Fibroblast of skin of left biceps (primary cell): ENCODE measurements around the gene TCP11.
A peak's percentile ranks its signal among the peaks of the same experiment; 100 is the strongest.

ENCODE experiments used
- DNase-seq, 2 experiments: peaks; one replicate each; pipeline ENCODE4 v3.0.0-alpha.2; 2013; ENCODE audit warnings: low read depth in 2 of 2

The TCP11 gene

DNA sequence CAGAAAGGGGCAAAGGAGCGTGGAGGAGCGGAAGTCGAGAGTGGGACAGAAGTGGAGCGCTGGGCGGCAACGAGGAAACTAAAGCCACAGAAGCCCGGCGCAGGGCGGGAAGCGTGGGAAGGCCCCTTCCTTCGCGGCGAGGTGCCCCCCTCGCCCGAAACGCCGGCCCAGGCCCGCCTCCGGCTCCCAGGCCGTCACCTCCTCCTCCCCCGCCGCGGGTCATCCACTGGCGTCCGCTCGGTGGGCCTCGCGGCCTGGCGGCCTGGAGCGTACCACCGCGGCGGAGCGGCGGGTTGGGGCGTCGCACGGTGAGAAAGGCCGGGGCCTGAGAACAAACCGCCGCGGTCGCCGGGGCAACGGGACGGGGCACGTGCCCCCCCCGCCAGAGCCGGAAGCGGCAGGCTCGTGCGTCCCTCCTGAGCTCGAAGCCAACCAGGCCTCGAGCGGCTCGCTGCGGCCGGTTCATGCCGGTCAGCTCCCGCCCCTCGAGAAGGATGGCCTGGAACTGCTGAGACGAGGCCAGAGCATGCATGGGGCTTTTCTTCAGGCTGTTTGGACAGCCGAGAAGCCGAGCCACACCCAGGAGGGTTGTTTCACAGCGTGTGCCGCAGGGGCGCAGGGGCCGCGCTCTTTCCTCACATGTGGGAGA lies at the start of gene TCP11:
Gene TCP11 (minus strand): TSS at position 333 of the 649 bp plus-strand sequence. CDS start 469 bp downstream, outside the sequence.
- no peak for DNase-seq

DNA sequence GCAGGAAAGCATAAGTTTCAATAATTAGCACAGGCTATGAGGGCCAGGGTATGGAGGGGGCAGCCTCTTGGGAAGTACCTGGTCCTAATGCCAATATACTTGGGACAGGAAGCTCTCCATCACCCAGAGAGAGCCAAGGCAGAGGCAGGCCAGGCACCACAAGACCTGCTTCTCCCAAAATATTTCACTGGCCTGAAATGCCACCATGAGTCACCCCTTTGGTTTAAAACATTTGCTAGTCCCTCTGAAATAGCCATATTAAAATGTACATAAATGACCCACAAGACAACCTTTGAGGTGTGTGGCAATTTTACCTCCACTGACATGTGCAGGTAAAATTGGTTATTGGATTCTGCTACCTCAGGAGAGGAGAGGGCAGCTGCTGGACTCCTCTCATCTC lies 49.2 kb upstream of the TCP11 start:
- no peak for DNase-seq

DNA sequence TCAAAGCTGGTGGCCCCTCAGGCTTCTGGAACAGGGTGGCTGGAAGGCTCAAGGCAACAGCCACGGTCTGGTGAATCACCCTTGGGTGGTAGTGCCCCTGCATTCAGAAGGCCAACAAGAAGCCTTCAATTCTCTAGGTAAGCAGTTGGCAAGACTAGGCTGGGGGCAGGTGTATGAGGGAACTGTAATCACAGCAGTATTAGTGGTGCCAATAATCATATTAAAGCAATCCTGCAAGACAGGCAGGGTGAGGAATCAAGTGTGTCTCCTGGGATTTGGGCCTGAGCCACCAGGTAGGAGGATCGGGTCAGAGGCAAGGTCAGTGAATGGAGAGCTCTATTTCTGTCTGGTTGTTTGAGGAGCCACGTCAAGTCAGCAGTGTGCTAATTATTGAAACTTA lies 47.7 kb upstream of the TCP11 start:
- DNase-seq, result no peak

DNA sequence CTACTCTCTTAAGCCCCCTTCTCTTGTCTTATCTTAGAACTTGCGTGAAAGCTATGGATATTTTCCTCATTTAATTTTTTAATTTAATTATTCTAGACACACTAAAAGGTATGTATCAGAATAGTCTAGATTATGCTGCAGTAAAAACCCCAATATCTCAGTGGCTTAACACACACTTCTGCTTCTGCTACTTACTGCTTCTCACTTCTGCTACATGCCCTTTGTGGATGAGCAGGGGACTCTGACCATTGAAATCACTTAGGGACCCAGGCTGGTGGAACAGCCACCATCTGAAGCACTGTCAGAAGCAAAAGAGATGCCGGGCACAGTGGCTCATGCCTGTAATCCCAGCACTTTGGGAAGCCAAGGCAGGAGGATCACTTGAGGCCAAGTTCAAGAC lies 45.4 kb upstream of the TCP11 start:
- DNase-seq, result no peak

DNA sequence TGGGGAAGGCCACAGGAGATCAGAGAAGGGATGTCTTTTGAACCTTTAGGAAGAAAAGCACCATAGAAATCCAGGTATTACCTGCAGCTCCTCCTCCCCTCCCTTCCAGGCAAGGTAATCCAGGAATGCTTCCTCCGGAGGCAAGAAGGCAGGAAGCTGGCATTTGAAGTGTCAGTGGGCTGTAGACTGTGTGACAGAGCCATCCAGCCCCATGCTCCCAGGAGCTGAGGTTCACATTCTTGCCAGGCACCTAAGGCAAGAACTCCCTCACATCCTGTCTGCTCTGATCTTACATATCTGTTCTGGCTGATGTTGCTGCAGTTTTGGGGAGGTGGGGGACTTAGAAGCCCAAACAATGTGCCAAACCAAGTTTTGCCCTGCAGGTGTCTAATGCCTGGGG lies 44.8 kb upstream of the TCP11 start:
- DNase-seq, result no peak

DNA sequence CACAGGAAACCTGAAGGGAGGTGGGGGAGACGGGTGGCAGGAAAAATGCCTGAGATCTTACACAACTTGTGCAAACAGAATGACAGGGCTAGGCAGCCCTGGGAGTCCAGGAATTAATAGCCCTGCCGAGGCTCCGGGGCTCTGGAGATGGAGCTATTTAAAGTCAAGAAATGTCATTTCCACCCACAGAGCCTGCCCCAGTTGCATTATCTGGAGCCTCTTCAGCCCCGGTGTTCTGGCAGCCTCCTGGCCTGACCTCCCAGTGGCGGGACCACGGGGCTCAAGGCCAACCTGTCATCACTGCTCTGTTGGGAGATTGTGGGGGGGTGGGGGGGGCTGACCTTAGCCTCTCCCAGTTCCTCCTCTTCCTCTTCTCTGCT lies 44.2 kb upstream of the TCP11 start:
- DNase-seq, result no peak

DNA sequence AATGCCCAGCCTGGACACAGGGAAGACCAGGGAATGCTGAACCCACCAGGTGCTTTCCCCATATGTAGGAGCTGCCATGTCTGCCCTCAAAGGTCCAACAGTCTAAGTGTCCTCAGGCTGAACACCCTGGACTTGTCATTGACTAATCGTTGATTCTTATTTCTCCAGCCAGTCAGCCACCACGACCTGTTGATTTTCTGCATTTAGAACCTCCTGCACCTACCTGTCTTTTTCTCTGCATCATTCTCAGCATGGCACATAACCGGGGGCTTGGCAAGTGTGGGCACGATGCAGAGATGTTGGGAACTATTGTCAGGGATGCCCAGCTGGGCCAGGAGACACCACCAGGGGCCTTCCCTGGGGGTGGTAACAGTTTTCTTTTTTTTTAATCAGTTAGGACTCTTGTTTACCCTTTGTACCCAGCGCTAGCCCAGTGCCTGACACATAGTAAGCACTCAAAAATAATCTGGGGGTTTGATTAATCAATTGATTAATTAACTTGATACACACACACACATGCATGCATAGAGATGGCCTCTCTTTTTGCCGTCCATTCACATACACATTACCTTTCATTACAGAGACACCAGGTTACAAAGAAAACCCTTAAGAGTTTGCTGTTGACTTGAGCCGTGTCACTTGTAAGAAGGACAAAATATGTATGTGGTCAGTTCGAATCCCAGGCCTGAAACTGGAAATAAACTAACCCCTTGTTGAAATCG lies 43.6 kb upstream of the TCP11 start:
- DNase-seq, result no peak

DNA sequence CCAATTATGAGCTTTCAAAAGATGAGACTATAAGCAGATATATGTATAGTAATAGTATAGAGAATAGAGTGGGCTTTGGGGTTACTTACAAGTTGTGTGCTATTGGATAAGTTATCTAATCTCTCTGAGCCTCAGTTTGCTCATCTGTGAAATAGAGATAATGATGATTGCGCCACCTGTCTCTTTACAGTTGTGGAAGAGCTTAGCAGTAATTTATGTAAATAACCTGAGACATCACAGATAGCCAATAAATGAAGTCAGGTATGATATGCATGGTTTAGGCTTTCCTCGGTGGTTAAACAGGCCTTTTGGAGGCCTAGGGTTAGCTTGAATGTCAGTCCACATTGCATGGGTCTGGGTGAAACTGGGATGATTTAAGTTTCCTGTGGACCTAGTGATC lies 42.8 kb upstream of the TCP11 start:
- no peak for DNase-seq

DNA sequence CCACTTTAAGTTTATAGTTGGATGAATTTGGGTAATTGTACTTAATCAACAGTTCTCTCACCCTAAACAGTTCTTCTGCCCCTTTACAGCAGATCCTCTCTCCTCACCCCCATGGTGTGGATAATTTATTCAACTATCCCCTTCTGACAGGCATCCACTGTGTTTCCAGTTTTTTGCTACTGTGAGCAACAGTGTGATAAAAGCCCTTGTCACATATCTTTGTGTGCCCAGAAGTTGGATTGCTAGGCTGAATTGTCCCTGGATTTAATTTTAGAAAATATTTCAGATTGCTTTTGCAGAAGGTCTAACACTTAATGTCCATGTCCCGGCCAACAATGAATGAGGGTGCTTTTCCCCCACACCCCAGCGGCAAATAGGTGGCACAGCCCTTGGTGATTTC lies 42.1 kb upstream of the TCP11 start:
- DNase-seq, result no peak

DNA sequence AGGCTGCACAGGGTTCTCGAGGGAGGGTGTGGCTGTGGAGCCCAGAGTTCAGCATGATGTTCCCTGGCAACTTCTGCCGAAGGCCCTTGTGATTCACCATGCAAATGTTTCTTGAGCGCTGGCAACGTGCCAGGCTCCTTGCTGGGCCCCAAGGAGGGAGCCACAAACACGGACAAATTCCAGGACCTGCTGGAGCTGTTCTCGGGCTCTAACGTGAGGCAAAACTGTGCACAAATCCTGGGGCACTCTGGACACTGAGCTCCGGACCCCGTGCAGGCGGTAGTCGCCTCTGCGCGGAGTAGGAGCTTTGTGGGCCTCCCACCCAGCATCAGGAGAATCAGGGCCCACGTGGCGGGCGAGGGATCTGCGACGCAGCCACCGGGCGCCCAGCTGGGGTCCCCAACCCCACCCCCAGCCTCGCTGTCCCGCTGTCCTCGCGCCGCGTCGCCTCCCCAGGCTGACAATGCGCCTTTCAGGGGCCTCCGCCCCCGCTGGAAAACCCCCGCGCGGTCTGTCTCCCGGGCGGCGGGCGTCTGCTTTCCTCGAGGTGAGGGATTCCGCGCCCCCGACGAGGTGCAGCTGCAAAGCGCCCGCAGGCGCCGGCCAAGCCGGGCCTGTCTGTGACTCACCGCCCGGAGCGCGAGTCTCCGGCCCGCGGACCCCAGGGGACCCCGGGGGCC lies 40.9 kb upstream of the TCP11 start:
- DNase-seq, result peak; percentile 66 to 69

DNA sequence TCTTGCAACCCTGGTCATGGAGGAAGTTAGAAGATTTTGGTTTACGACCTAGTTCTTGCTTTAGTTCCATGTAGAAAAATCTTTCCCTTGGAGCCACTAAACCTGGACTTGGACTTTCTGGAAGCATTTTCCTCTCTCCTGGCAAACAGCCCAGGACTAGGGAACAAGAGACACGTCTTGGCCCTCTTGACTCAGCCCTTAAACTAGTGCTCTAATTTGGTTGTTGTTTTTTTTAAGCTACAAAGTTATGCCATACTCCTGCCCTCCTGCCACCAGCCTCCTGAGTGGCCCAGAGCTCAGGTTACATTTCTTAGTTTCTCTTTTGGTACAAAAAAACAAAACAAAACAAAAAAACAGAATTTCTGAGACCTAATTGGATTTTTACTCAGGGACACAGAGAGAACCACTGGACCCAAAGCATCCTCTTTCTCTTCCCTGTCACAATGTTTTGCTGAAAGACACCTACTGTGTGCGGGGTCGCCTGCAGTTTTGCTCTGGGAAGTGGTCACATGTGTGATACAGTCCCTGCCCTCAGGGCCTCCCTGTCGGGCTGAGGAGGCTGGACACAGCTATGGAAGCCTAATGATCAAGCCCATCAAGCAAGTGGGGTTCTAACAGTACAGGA lies 40.3 kb upstream of the TCP11 start:
- peak; percentile 31 to 50 for DNase-seq

DNA sequence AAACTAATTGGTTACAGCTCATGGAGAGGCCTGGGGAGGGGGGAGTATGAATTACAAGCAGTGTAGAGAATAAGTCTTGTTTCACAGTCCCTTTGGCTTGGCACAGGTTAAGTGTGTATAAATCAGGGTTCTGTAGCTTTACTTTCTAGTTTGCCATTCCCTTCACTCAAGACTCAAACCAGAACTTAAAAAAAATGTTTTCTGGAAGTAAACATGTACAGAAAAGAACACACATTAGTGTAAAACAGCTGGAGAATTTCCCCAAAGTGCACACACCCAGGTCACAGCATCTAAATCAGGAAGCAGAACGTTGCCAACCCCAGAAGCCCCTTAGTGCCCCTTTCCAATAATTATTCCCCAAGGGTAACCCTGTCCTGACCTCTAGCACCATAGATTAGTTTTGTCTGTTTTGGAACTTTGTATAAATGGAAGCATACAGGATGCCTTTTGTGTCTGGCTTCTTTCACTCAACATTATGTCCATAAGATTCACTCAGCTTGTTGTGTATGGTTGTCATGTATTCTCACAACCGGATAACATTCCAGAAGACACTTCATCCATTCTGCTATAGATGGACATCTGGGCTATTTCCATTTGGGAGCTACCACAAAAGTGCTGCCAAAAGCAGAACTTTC lies 38.9 kb upstream of the TCP11 start:
- no peak for DNase-seq

DNA sequence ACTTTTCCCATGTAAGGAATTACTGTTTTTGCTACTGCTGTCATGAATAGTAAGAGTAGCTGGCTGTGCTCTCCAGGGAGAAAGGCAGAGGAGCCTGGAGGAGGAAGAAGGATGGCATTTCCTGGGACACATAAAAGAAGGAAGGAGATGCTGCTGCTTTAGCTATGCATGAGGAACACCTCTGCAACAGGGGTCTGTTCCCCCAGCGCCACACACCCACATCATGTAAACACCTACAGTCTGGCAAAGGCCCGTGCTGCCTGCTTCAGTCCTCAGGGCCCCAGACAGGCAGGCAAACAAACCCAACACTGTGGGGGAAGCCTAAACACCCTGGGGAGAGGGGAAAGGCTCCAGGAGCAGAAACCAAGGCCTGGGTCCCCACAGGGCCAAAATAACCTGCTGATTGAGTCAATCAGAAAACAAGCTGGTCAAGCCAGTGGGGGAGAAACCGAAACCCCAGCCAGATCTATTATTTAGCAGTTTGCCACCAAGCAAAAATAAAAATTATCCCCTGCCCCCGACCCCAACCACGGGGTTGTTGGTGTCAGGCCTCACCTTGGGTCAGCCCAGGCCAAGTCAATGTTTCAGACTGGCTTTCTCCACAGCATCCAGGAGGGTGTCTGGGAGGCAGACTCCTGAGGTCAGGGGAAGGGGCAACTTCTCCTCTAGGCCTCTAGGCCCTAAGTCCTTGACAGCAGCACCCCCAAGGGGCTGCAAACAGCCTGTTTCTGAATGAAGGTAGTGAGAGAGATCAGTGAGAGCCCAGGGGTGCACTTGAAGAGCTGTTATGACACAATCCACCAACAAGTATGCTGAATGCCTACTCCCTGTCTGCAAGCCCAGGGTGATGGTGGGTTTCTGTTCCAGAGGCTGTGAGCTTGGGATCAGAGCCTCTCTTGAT lies 38.0 kb upstream of the TCP11 start:
- no peak for DNase-seq

DNA sequence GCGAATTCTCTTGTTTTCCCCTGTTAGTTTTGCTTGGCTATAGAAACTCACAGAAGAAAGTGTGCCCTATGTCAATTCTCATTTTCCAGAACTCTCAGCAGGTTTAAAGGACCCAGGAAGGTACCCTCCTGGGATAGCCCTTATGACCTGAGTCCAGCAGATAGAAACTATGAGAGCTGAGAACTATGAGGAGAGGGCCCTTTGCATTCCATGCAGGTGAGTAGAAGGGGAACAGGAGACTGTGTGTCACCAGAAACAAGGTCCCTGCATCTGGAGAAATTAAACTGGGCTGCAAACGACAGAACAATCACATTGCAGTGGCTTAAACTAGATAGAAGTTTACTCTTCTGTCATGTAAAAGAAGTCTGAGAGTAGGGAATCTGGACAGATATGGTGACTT lies 36.9 kb upstream of the TCP11 start:
- no peak for DNase-seq

DNA sequence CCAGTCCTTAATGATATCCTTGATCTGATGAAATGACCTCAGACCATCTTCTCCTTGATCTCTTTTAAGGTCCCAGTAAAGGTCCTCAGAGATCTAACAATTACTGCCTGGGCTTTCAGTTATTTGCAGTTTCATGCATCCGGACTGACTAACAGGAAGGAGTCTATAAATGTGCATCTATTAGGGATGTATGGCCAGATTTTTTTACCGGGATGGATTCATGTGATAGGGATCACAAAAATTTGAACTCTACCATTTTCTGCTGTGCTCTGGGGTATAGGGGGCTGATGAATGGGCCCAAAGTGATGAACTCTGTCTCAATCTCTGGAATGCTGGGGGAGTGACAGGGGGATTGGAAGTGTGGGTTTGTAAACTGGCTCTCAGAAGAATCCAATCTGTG lies 36.5 kb upstream of the TCP11 start:
- DNase-seq, result peak in 1 of 2 experiments; percentile 43

DNA sequence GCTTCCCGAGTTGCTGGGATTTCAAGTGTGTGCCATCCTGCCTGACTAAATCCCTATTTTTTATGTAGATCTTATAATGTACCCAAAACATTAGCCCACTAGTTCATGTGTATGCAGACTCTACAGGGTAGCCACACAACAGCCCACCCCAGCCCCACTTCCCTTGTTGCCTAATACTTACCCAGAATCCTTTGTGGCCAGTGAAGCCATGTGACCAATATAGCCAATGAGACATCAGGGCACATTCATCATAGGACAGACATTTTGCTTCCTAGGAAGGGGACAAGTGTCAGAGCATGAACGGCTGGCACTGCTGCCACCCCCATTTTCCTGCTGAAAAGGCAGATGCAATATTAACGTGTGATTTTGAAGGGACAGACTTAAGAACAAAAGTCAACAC lies 36.0 kb upstream of the TCP11 start:
- DNase-seq, result no peak

DNA sequence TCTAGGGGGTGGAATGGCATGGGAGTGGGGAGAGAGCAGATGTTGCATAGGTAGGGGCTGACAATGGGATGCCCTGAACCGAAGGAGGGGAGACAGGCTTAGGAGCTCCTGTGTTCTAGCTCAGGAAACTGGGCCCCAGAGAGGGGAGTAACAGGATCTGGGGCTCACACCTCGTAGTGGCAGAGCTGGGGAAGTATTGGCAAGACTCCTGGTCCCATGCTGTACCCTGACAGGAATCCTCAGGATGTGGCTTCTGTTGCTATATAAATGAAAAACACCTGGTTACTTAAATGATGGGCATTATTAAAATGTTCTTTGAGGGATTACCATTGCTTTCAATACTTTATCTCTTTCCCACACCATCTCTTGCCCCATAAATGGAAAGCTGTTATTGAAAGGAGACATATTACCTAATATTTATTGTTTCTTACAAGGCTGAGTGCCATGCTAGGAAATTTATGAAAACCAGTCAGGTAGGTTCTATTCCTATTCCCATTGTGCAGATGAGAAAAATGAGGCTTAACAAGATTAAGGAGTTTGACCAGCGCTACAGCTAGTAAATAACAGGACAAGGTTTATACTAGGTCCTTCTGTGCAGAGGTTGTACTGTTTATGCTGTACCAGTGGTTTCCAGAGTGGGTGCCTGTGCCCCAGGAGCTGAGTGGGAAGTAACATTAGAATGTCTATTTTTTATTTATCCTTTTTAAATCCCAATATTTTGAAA lies 35.3 kb upstream of the TCP11 start:
- no peak for DNase-seq

DNA sequence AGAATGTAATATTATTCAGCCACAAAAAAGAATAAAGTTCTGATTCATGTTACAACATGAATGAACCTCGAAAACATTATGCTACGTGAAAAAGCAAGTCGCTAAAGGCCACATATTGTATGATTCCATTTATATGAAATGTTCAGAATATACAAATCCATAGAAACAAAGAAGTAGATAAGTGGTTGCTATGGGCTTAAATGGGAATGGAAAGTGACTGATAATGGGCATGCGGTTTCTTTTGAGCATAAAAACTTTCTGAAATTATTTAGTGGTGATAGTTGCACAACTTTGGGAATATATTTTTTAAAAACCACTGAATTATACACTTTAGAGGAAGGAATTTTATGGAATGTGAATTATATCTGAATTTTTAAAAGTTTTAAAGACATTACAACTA lies 33.4 kb upstream of the TCP11 start:
- DNase-seq, result no peak

DNA sequence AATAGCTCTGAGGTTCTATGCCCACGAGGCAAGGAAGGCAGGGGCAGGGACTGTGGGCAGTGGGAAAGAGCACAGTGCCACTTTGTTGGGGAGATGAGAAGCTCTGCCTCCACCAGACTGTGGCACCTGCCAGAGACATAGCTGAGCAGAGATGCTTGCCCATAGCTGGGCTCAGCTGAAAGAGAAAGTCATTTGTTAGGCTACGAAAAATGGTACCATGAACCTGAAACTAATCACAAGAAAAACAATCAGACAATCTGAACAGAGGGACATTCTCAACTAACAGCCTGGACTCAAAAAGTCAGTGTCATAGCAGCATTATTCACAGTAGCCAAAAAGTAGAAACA lies 32.9 kb upstream of the TCP11 start:
- no peak for DNase-seq

DNA sequence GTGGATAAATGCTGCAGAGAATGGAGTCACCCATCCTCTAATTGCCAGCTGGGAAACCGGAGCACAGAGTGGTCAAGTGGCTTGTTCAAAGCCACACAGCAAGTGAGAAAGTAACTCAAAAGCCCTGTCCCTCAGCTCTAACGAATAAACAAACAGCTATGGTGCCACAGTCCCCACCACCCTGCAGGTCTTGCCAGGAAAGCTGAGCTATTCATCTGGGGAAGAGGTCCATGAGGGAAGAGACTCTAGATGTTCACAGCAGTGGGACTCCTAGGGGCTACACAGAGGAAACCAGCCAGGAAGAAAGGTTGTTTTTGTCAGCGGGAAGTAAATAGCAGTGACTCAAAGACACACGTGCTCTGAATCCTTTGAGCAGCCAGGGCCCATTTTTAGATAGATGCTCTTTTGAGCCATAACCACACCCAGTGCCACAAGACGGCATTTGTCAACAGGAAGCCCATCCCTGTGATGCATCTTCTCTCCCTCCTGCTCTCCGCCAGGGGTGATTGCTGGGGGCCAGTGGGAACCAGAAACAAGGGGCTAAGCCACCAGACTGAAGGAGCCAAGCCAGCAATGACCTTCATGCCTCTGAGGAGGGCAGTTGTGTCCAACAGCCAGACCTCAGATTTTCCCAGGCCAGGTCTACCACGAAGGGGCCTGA lies 32.4 kb upstream of the TCP11 start:
- no peak for DNase-seq
